H1 (cell line): ENCODE measurements around the gene IP6K1. TPM values are rescaled to one million over a fixed set of nuclear protein-coding genes. Genes with fewer than 3 reads are reported as not detected.

ENCODE experiments used
- CTBP2 ChIP-seq: IDR thresholded peaks from 2 replicates; pipeline ENCODE4 v1.7.0; 2011; ENCODE audit warnings: borderline replicate concordance, mild to moderate bottlenecking, moderate library complexity, mixed read lengths, low read length; ENCODE audit not compliant: insufficient read depth, insufficient read length
- EP300 ChIP-seq, 2 experiments: IDR thresholded peaks; 1 replicate in 1 of 2; 2 replicates in 1 of 2; pipeline ENCODE4 v1.6.1; 2011 to 2012; ENCODE audit warnings: low read depth in 2 of 2, low read length in 2 of 2, mild to moderate bottlenecking in 2 of 2, borderline replicate concordance in 1 of 2, inconsistent platforms in 1 of 2, moderate library complexity in 1 of 2
- NRF1 ChIP-seq: IDR thresholded peaks from 2 replicates; pipeline ENCODE4 v1.6.1; 2011; ENCODE audit warnings: mild to moderate bottlenecking, low read depth, low read length, improper control_type of control experiment
- TAF1 ChIP-seq: IDR thresholded peaks from 2 replicates; pipeline ENCODE4 v1.6.1; 2011; ENCODE audit warnings: mild to moderate bottlenecking, low read depth, low read length
- polyA plus RNA-seq, 7 experiments: library from polyadenylated mRNA; depleted of rRNA in 3 of 7; stranded (reverse) in 5 of 7; unstranded in 2 of 7; fragments of >200 nt in 5 of 7; fragments of 200-250 nt in 2 of 7; gene quantifications; 1 replicate in 5 of 7; 2 replicates in 1 of 7; 4 replicates in 1 of 7; pipeline versions ENCODE4 v1.2.1 to v1.2.3, GENCODE V29; 2011 to 2013; ENCODE audit warnings: missing spikeins in 2 of 7, mixed read lengths in 2 of 7
- total RNA-seq: library from RNA; stranded (reverse); fragmentation: NEBNext Ultra II Directional; extraction: Animal tissue kit (Norgen Biotek cat#: 25700); gene quantifications from 2 replicates; pipeline ENCODE4 v1.2.1, GENCODE V29; 2021

Gene IP6K1
- total and polyA plus RNA-seq, 2 of the 8 experiments (the other 6 are each of a cell fraction or from before 2014, with no cell fraction given), result 31.5 to 35.2 TPM

DNA sequence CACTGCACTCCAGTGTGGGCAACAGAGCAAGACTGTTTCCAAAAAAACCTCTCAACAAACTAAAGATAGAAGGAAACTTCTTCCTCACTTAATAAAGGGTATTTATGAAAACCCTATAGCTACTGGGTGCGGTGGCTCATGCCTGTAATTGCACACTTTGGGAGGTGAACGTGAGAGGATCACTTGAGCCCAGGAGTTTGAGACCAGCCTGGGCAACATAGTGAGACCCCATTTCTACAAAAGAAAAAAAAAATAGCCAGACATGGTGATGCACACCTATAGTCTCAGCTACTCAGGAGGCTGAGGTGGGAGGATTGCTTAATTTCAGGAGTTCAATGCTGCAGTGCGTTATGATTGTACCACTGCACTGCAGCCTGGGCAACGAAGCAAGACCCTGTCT, 22.4 kb downstream of the IP6K1 start (continued):
- TF ChIP-seq EP300 (IDR thresholded peaks at IDR 0.05; ENCODE audit: borderline replicate concordance in 1 of 2, low read depth in 2 of 2, low read length in 2 of 2) (no peak), CTBP2 (no peak), NRF1 (no peak), TAF1 (no peak)
